GM21360 (cell line): Measurements from ENCODE around the gene EME1.
A peak's percentile ranks its signal among the peaks of the same experiment; 100 is the strongest.
"Not testable (repeated sequence)": the region's sequence is repeated elsewhere in the genome, so short reads cannot be mapped to it uniquely, and the experiment has no call there.

Source experiments
- ATAC-seq: cut with Tn5 transposase; IDR thresholded peaks from one replicate; pipeline ENCODE4 v1.9.1; 2021; ENCODE audit warnings: mild to moderate bottlenecking, moderate library complexity; ENCODE audit not compliant: unreplicated experiment

Gene EME1

GRCh38 chr17:50386510-50386909 is 13.5 kb downstream of the EME1 start:
- no peak for ATAC-seq

- ATAC-seq, result no peak
Measured at GRCh38 chr17:50388728-50389127, 15.7 kb downstream of the EME1 start.

- no peak for ATAC-seq
Measured at GRCh38 chr17:50389534-50389933, 16.5 kb downstream of the EME1 start.

- no peak for ATAC-seq
Measured at GRCh38 chr17:50392621-50393020, 19.6 kb downstream of the EME1 start.

GRCh38 chr17:50393700-50394099 is 20.7 kb downstream of the EME1 start:
- ATAC-seq, result no peak

GRCh38 chr17:50394711-50395110 is 21.7 kb downstream of the EME1 start:
- ATAC-seq, result no peak

GRCh38 chr17:50396261-50397110 is 23.5 kb downstream of the EME1 start:
- no peak for ATAC-seq

- ATAC-seq, result peak; percentile 96
Measured at GRCh38 chr17:50397111-50397918, 24.3 kb downstream of the EME1 start, which contains the start of gene LRRC59. TSS of gene LRRC59 (minus strand) at chr17:50397523. CDS start at chr17:50397317, 206 bp downstream.

GRCh38 chr17:50397919-50398285 is 24.9 kb downstream of the EME1 start:
- ATAC-seq, result no peak

- not testable (repeated sequence) for ATAC-seq
Measured at GRCh38 chr17:50398672-50399071, 25.6 kb downstream of the EME1 start.

- not testable (repeated sequence) for ATAC-seq
Measured at GRCh38 chr17:50399591-50399990, 26.6 kb downstream of the EME1 start.

- ATAC-seq, result not testable (repeated sequence)
Measured at GRCh38 chr17:50405351-50405750, 32.3 kb downstream of the EME1 start.

- no peak for ATAC-seq
Measured at GRCh38 chr17:50406578-50406977, 33.5 kb downstream of the EME1 start.

GRCh38 chr17:50407921-50408320 is 34.9 kb downstream of the EME1 start:
- ATAC-seq, result no peak

- no peak for ATAC-seq
Measured at GRCh38 chr17:50412188-50412732, 39.2 kb downstream of the EME1 start.

- no peak for ATAC-seq
Measured at GRCh38 chr17:50414808-50415207, 41.8 kb downstream of the EME1 start.

GRCh38 chr17:50419577-50419976 is 46.5 kb downstream of the EME1 start:
- ATAC-seq, result not testable (repeated sequence)

- no peak for ATAC-seq
Measured at GRCh38 chr17:50420419-50421112, 47.5 kb downstream of the EME1 start.

- no peak for ATAC-seq
Measured at GRCh38 chr17:50421308-50422051, 48.5 kb downstream of the EME1 start.

- no peak for ATAC-seq
Measured at GRCh38 chr17:50422738-50423137, 49.7 kb downstream of the EME1 start.
